Fibroblast of peridontal ligament (primary cell): ENCODE results near the gene RBMS1.
"Not testable (repeated sequence)": the region's sequence is repeated elsewhere in the genome, so short reads cannot be mapped to it uniquely, and the experiment has no call there.

Source experiments
- DNase-seq: peaks from one replicate; pipeline ENCODE4 v3.0.0-alpha.2; 2010; ENCODE audit errors: extremely low read depth

The RBMS1 gene

GRCh38 chr2:160471950-160472349, 21.7 kb downstream of the RBMS1 start:
- no peak for DNase-seq

GRCh38 chr2:160469621-160470204, 23.9 kb downstream of the RBMS1 start:
- DNase-seq: no peak

- DNase-seq: no peak
These were observed 24.4 kb downstream of the RBMS1 start for GRCh38 chr2:160469164-160469563.

- no peak for DNase-seq
These were observed 26.5 kb downstream of the RBMS1 start for GRCh38 chr2:160467086-160467485.

GRCh38 chr2:160465406-160465805, 28.2 kb downstream of the RBMS1 start:
- no peak for DNase-seq

GRCh38 chr2:160465002-160465401, 28.6 kb downstream of the RBMS1 start:
- no peak for DNase-seq

- no peak for DNase-seq
These were observed 29.6 kb downstream of the RBMS1 start for GRCh38 chr2:160464017-160464416.

GRCh38 chr2:160463245-160463644, 30.4 kb downstream of the RBMS1 start:
- no peak for DNase-seq

- DNase-seq: no peak
These were observed 33.3 kb downstream of the RBMS1 start for GRCh38 chr2:160460333-160460731.

- DNase-seq: no peak
These were observed 33.9 kb downstream of the RBMS1 start for GRCh38 chr2:160459538-160460332.

GRCh38 chr2:160458718-160459453, 34.7 kb downstream of the RBMS1 start:
- DNase-seq: no peak

GRCh38 chr2:160457588-160457987, 36.0 kb downstream of the RBMS1 start:
- no peak for DNase-seq

GRCh38 chr2:160454070-160454797, 39.4 kb downstream of the RBMS1 start:
- DNase-seq: no peak

- peak; percentile 73 for DNase-seq
These were observed 40.3 kb downstream of the RBMS1 start for GRCh38 chr2:160453111-160453820.

- DNase-seq: no peak
These were observed 43.1 kb downstream of the RBMS1 start for GRCh38 chr2:160450486-160450885.

- not testable (repeated sequence) for DNase-seq
These were observed 44.8 kb downstream of the RBMS1 start for GRCh38 chr2:160448821-160449220.

- no peak for DNase-seq
These were observed 47.9 kb downstream of the RBMS1 start for GRCh38 chr2:160445673-160446072.

- no peak for DNase-seq
These were observed 51.0 kb downstream of the RBMS1 start for GRCh38 chr2:160442603-160443002.

- DNase-seq: no peak
These were observed 52.7 kb downstream of the RBMS1 start for GRCh38 chr2:160440888-160441287.

GRCh38 chr2:160439038-160439437, 54.6 kb downstream of the RBMS1 start:
- not testable (repeated sequence) for DNase-seq

GRCh38 chr2:160437273-160437672, 56.3 kb downstream of the RBMS1 start:
- no peak for DNase-seq
